ENCODE measurements around the gene PCSK2.

GRCh38 chr20:17417225-17417624 is 190.4 kb downstream of the PCSK2 start:
- TF ChIP-seq CTCF (IDR thresholded peaks at IDR 0.05; ENCODE audit: low read depth, low read length, missing input control) (no peak), TAF1 (conservative IDR thresholded peaks at IDR 0.05) (no peak), EGR1 (IDR thresholded peaks at IDR 0.05; ENCODE audit: low read depth in 2 of 2) (no peak), GABPA (IDR thresholded peaks at IDR 0.05 in 1 of 2, conservative IDR thresholded peaks at IDR 0.05 in 1 of 2) (no peak), RAD21 (IDR thresholded peaks at IDR 0.05) (no peak), SP1 (IDR thresholded peaks at IDR 0.05) (no peak), HNF4A (conservative IDR thresholded peaks at IDR 0.05) (no peak), FOXA1 (IDR thresholded peaks at IDR 0.05) (no peak), YY1 (IDR thresholded peaks at IDR 0.05) (no peak)
- TF ChIP-seq, protein P1, sequence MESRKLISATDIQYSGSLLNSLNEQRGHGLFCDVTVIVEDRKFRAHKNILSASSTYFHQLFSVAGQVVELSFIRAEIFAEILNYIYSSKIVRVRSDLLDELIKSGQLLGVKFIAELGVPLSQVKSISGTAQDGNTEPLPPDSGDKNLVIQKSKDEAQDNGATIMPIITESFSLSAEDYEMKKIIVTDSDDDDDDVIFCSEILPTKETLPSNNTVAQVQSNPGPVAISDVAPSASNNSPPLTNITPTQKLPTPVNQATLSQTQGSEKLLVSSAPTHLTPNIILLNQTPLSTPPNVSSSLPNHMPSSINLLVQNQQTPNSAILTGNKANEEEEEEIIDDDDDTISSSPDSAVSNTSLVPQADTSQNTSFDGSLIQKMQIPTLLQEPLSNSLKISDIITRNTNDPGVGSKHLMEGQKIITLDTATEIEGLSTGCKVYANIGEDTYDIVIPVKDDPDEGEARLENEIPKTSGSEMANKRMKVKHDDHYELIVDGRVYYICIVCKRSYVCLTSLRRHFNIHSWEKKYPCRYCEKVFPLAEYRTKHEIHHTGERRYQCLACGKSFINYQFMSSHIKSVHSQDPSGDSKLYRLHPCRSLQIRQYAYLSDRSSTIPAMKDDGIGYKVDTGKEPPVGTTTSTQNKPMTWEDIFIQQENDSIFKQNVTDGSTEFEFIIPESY (IDR thresholded peaks at IDR 0.05): no peak
- TF ChIP-seq, protein P2, sequence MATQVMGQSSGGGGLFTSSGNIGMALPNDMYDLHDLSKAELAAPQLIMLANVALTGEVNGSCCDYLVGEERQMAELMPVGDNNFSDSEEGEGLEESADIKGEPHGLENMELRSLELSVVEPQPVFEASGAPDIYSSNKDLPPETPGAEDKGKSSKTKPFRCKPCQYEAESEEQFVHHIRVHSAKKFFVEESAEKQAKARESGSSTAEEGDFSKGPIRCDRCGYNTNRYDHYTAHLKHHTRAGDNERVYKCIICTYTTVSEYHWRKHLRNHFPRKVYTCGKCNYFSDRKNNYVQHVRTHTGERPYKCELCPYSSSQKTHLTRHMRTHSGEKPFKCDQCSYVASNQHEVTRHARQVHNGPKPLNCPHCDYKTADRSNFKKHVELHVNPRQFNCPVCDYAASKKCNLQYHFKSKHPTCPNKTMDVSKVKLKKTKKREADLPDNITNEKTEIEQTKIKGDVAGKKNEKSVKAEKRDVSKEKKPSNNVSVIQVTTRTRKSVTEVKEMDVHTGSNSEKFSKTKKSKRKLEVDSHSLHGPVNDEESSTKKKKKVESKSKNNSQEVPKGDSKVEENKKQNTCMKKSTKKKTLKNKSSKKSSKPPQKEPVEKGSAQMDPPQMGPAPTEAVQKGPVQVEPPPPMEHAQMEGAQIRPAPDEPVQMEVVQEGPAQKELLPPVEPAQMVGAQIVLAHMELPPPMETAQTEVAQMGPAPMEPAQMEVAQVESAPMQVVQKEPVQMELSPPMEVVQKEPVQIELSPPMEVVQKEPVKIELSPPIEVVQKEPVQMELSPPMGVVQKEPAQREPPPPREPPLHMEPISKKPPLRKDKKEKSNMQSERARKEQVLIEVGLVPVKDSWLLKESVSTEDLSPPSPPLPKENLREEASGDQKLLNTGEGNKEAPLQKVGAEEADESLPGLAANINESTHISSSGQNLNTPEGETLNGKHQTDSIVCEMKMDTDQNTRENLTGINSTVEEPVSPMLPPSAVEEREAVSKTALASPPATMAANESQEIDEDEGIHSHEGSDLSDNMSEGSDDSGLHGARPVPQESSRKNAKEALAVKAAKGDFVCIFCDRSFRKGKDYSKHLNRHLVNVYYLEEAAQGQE (IDR thresholded peaks at IDR 0.05): no peak
- TF ChIP-seq, protein P3, sequence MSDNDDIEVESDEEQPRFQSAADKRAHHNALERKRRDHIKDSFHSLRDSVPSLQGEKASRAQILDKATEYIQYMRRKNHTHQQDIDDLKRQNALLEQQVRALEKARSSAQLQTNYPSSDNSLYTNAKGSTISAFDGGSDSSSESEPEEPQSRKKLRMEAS (IDR thresholded peaks at IDR 0.05): no peak

All from liver (tissue), 3 donors.